GM23338 (cell line): ENCODE measurements around the gene ARSI. TPM values are rescaled to one million over a fixed set of nuclear protein-coding genes. Genes with fewer than 3 reads are reported as not detected.
"Not testable (repeated sequence)": the region's sequence is repeated elsewhere in the genome, so short reads cannot be mapped to it uniquely, and the experiment has no call there.

Source experiments
- ATAC-seq: fragments of 200-7000 bp; cut with Tn5 transposase; 3 replicates; pipeline ENCODE4 v1.9.1; 2020
- DNase-seq: peaks from one replicate; pipeline ENCODE4 v3.0.0-alpha.2; 2015; ENCODE audit warnings: low spot score
- H2AFZ ChIP-seq: fragments of 200-600 bp; sonication (generic); 2 replicates; pipeline ENCODE4 v1.8.0; 2016; ENCODE audit warnings: antibody characterized with exemption, mild to moderate bottlenecking, moderate library complexity
- H3F3A ChIP-seq: fragments of 200-600 bp; sonication (generic); replicated peaks from 2 replicates; pipeline ENCODE4 v1.8.0; 2017; ENCODE audit warnings: antibody characterized with exemption, mixed run types, low read depth
- H3K27ac ChIP-seq: fragments of 200-600 bp; sonication (generic); 2 replicates; pipeline ENCODE4 v1.6.1; 2016; ENCODE audit warnings: low read depth
- H3K27me3 ChIP-seq: fragments of 200-600 bp; sonication (generic); 2 replicates; pipeline ENCODE4 v1.8.0; 2016; ENCODE audit warnings: mild to moderate bottlenecking, mixed run types, moderate library complexity; ENCODE audit not compliant: insufficient read depth
- H3K36me3 ChIP-seq: fragments of 200-600 bp; sonication (generic); 2 replicates; pipeline ENCODE4 v1.8.0; 2016; ENCODE audit warnings: mild to moderate bottlenecking; ENCODE audit not compliant: insufficient read depth
- H3K4me1 ChIP-seq: fragments of 200-600 bp; sonication (generic); 2 replicates; pipeline ENCODE4 v1.8.0; 2016; ENCODE audit warnings: mild to moderate bottlenecking, moderate library complexity; ENCODE audit not compliant: insufficient read depth
- H3K4me2 ChIP-seq: fragments of 200-600 bp; sonication (generic); 2 replicates; pipeline ENCODE4 v1.7.1; 2017; ENCODE audit warnings: mixed run types
- H3K4me3 ChIP-seq: fragments of 200-600 bp; sonication (generic); 2 replicates; pipeline ENCODE4 v1.6.1; 2016; ENCODE audit warnings: mixed run types
- H3K79me2 ChIP-seq: fragments of 200-600 bp; sonication (generic); replicated peaks from 2 replicates; pipeline ENCODE4 v1.8.0; 2017; ENCODE audit warnings: mild to moderate bottlenecking; ENCODE audit not compliant: insufficient read depth
- H3K9me2 ChIP-seq: fragments of 200-600 bp; sonication (generic); 2 replicates; pipeline ENCODE4 v1.8.0; 2017; ENCODE audit not compliant: insufficient read depth
- H4K20me1 ChIP-seq: fragments of 200-600 bp; sonication (generic); replicated peaks from 2 replicates; pipeline ENCODE4 v1.8.0; 2017; ENCODE audit warnings: mild to moderate bottlenecking; ENCODE audit not compliant: insufficient read depth
- H3K27ac Mint-ChIP-seq: 2 replicates; pipeline ENCODE4 v1.8.0; 2020; ENCODE audit warnings: inconsistent platforms, mild to moderate bottlenecking, moderate library complexity, mixed read lengths
- H3K27me3 Mint-ChIP-seq: 3 replicates; pipeline ENCODE4 v1.8.0; 2022; ENCODE audit warnings: low read depth, mild to moderate bottlenecking, moderate library complexity, mixed read lengths, inconsistent platforms; ENCODE audit not compliant: insufficient read depth, poor library complexity
- H3K36me3 Mint-ChIP-seq: 3 replicates; pipeline ENCODE4 v1.8.0; 2021; ENCODE audit warnings: low read depth, mild to moderate bottlenecking, inconsistent platforms, moderate library complexity, mixed read lengths
- H3K4me1 Mint-ChIP-seq: 3 replicates; pipeline ENCODE4 v1.8.0; 2020; ENCODE audit warnings: mild to moderate bottlenecking, inconsistent platforms, mixed read lengths
- H3K4me3 Mint-ChIP-seq: 3 replicates; pipeline ENCODE4 v1.8.0; 2021; ENCODE audit warnings: moderate library complexity, mild to moderate bottlenecking, inconsistent platforms, mixed read lengths
- H3K9me3 Mint-ChIP-seq: 3 replicates; pipeline ENCODE4 v1.8.0; 2020; ENCODE audit warnings: moderate library complexity, mild to moderate bottlenecking, inconsistent platforms, mixed read lengths
- EZH2 ChIP-seq: fragments of 200-600 bp; sonication (generic); IDR thresholded peaks from one replicate; pipeline ENCODE4 v1.8.0; 2017; ENCODE audit warnings: antibody characterized with exemption, mild to moderate bottlenecking, low read depth; ENCODE audit not compliant: unreplicated experiment
- STAT1 ChIP-seq: IDR thresholded peaks from one replicate; pipeline ENCODE4 v1.6.1; 2016; ENCODE audit warnings: antibody characterized with exemption; ENCODE audit not compliant: unreplicated experiment
- ZNF331 ChIP-seq: fragments of 250-450 bp; sonication (Bioruptor Pico); IDR thresholded peaks from 2 replicates; pipeline ENCODE4 v1.5.0; 2020; ENCODE audit warnings: low read depth, mild to moderate bottlenecking, moderate library complexity
- ZNF462 ChIP-seq: fragments of 250-450 bp; sonication (Bioruptor Pico); IDR thresholded peaks from 2 replicates; pipeline ENCODE4 v1.5.0; 2020; ENCODE audit warnings: mild to moderate bottlenecking, moderate library complexity
- polyA plus RNA-seq: library from polyadenylated mRNA; unstranded; fragments of >200 nt; fragmentation: Nextera tagmentation; extraction: Ambion mirVana; gene quantifications from 2 replicates; pipeline ENCODE4 v1.2.1, GENCODE V29; 2016
- total RNA-seq: library from RNA; depleted of rRNA; stranded (reverse); fragments of >200 nt; shearing (Covaris generic); gene quantifications from 2 replicates; pipeline ENCODE4 v1.2.3, GENCODE V29; 2014
- TF ChIP-seq, protein P1 (sequence below): IDR thresholded peaks from one replicate; pipeline ENCODE4 v1.6.1; 2018; ENCODE audit warnings: antibody characterized with exemption; ENCODE audit not compliant: unreplicated experiment
- TF ChIP-seq, protein P2 (sequence below): IDR thresholded peaks from 2 replicates; pipeline ENCODE4 v1.6.1; 2016; ENCODE audit warnings: antibody characterized with exemption

The ARSI gene
- total and polyA plus RNA-seq, 2 experiments from 2014 or later, result 0.99 to 6.9 TPM

- TF ChIP-seq, protein P1, sequence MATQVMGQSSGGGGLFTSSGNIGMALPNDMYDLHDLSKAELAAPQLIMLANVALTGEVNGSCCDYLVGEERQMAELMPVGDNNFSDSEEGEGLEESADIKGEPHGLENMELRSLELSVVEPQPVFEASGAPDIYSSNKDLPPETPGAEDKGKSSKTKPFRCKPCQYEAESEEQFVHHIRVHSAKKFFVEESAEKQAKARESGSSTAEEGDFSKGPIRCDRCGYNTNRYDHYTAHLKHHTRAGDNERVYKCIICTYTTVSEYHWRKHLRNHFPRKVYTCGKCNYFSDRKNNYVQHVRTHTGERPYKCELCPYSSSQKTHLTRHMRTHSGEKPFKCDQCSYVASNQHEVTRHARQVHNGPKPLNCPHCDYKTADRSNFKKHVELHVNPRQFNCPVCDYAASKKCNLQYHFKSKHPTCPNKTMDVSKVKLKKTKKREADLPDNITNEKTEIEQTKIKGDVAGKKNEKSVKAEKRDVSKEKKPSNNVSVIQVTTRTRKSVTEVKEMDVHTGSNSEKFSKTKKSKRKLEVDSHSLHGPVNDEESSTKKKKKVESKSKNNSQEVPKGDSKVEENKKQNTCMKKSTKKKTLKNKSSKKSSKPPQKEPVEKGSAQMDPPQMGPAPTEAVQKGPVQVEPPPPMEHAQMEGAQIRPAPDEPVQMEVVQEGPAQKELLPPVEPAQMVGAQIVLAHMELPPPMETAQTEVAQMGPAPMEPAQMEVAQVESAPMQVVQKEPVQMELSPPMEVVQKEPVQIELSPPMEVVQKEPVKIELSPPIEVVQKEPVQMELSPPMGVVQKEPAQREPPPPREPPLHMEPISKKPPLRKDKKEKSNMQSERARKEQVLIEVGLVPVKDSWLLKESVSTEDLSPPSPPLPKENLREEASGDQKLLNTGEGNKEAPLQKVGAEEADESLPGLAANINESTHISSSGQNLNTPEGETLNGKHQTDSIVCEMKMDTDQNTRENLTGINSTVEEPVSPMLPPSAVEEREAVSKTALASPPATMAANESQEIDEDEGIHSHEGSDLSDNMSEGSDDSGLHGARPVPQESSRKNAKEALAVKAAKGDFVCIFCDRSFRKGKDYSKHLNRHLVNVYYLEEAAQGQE, result no peak
- TF ChIP-seq EZH2 (no peak), ZNF462 (CRISPR knock-in tag) (no peak), STAT1 (no peak), ZNF331 (CRISPR knock-in tag) (no peak)
- TF ChIP-seq, protein P2, sequence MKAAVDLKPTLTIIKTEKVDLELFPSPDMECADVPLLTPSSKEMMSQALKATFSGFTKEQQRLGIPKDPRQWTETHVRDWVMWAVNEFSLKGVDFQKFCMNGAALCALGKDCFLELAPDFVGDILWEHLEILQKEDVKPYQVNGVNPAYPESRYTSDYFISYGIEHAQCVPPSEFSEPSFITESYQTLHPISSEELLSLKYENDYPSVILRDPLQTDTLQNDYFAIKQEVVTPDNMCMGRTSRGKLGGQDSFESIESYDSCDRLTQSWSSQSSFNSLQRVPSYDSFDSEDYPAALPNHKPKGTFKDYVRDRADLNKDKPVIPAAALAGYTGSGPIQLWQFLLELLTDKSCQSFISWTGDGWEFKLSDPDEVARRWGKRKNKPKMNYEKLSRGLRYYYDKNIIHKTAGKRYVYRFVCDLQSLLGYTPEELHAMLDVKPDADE, result no peak
These were observed 53.8 kb downstream of the ARSI start (continued) for GRCh38 chr5:150248946-150249345.

DNA sequence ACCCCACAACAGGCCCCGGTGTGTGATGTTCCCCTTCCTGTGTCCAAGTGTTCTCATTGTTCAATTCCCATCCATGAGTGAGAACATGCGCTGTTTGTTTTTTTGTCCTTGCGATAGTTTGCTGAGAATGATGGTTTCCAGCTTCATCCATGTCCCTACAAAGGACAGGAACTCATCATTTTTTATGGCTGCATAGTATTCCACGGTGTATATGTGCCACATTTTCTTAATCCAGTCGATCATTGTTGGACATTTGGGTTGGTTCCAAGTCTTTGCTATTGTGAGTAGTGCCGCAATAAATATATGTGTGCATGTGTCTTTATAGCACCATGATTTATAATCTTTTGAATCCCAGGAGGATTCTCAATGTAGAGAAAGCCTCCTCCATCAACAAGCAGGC lies 54.2 kb downstream of the ARSI start:
- H3K36me3 Mint-ChIP-seq, DNase-seq, H3K27ac Mint-ChIP-seq, H3K4me3 Mint-ChIP-seq, H3K4me1 Mint-ChIP-seq, ATAC-seq, H3K27ac ChIP-seq, H3K27me3 ChIP-seq, H3K9me2 ChIP-seq, H3K9me3 Mint-ChIP-seq, H3K4me1 ChIP-seq, H2AFZ ChIP-seq, H3K36me3 ChIP-seq, H3F3A ChIP-seq, H3K79me2 ChIP-seq, H3K27me3 Mint-ChIP-seq, H3K4me2 ChIP-seq, H4K20me1 ChIP-seq, H3K4me3 ChIP-seq: not testable (repeated sequence)
